ENCODE data around the gene TMEM150B. TPM values are rescaled to one million over a fixed set of nuclear protein-coding genes. Genes with fewer than 3 reads are reported as not detected.

Gene TMEM150B
- total RNA-seq, 1 experiment from 2014 or later: not detected

GRCh38 chr19:55355213-55355821 is 30.2 kb upstream of the TMEM150B start:
- peak; percentile 38 for DNase-seq (ENCODE audit: low read depth)

- DNase-seq (ENCODE audit: low read depth): no peak
Observed at GRCh38 chr19:55354698-55355212, 29.6 kb upstream of the TMEM150B start, which contains the start of gene COX6B2. Gene COX6B2 (minus strand): TSS chr19:55354719. CDS start chr19:55354521, 198 bp downstream.

- DNase-seq (ENCODE audit: low read depth): peak; percentile 53
Observed at GRCh38 chr19:55353803-55354697, 28.9 kb upstream of the TMEM150B start.

GRCh38 chr19:55353356-55353802 is 28.2 kb upstream of the TMEM150B start:
- DNase-seq (ENCODE audit: low read depth): no peak

- DNase-seq (ENCODE audit: low read depth): no peak
Observed at GRCh38 chr19:55352549-55353145, 27.5 kb upstream of the TMEM150B start.

GRCh38 chr19:55352040-55352439 is 26.9 kb upstream of the TMEM150B start:
- peak; percentile 70 for DNase-seq (ENCODE audit: low read depth)

GRCh38 chr19:55350620-55351315 is 25.6 kb upstream of the TMEM150B start:
- DNase-seq (ENCODE audit: low read depth): no peak

- no peak for DNase-seq (ENCODE audit: low read depth)
Observed at GRCh38 chr19:55348317-55349034, 23.3 kb upstream of the TMEM150B start.

GRCh38 chr19:55347442-55348009 is 22.4 kb upstream of the TMEM150B start:
- DNase-seq (ENCODE audit: low read depth): no peak

GRCh38 chr19:55346725-55347441 is 21.7 kb upstream of the TMEM150B start:
- DNase-seq (ENCODE audit: low read depth): no peak

- DNase-seq (ENCODE audit: low read depth): no peak
Observed at GRCh38 chr19:55345818-55346724, 20.9 kb upstream of the TMEM150B start.

- DNase-seq (ENCODE audit: low read depth): no peak
Observed at GRCh38 chr19:55345101-55345817, 20.1 kb upstream of the TMEM150B start.

- peak; percentile 45 for DNase-seq (ENCODE audit: low read depth)
Observed at GRCh38 chr19:55344444-55344843, 19.3 kb upstream of the TMEM150B start.

- no peak for DNase-seq (ENCODE audit: low read depth)
Observed at GRCh38 chr19:55341595-55342531, 16.7 kb upstream of the TMEM150B start.

- peak; percentile 55 for DNase-seq (ENCODE audit: low read depth)
Observed at GRCh38 chr19:55341171-55341588, 16.0 kb upstream of the TMEM150B start.

GRCh38 chr19:55340784-55341147 is 15.6 kb upstream of the TMEM150B start:
- no peak for DNase-seq (ENCODE audit: low read depth)
